ENCODE measurements around the gene ADNP2. TPM values are rescaled to one million over a fixed set of nuclear protein-coding genes. Genes with fewer than 3 reads are reported as not detected.

The ADNP2 gene
- total and polyA plus RNA-seq, 2 experiments from 2014 or later = 19.3 to 66.4 TPM

GRCh38 chr18:80086281-80086680 is 22.8 kb upstream of the ADNP2 start:
- Histone ChIP-seq H3K27ac (ENCODE audit: low read depth) (no peak overlapping the region), H3K36me3 (ENCODE audit: insufficient read depth) (no peaks in the 10 kb centered on the region), H3K79me2 (replicated peaks; ENCODE audit: insufficient read depth) (no peaks in the 10 kb centered on the region), H2AFZ (no peak overlapping the region), H3F3A (replicated peaks; ENCODE audit: low read depth) (no peaks in the 10 kb centered on the region), H3K9me2 (ENCODE audit: insufficient read depth) (no peaks in the 10 kb centered on the region; the same call in 1 of the 2 replicates), H3K27me3 (ENCODE audit: insufficient read depth) (no peaks in the 10 kb centered on the region), H3K4me2 (no peak overlapping the region), H4K20me1 (replicated peaks; ENCODE audit: insufficient read depth) (no peaks in the 10 kb centered on the region), H3K4me1 (ENCODE audit: insufficient read depth) (no peaks in the 10 kb centered on the region), H3K4me3 (no peak overlapping the region)
- Mint-ChIP-seq H3K36me3 (ENCODE audit: low read depth) (peaks cover 9% of the 10 kb centered on the region), H3K27me3 (ENCODE audit: insufficient read depth, low read depth, poor library complexity) (no peaks in the 10 kb centered on the region), H3K4me1 (no peaks in the 10 kb centered on the region), H3K4me3 (no peak overlapping the region), H3K27ac (no peak overlapping the region), H3K9me3 (peaks cover 52% of the 10 kb centered on the region)
- ATAC-seq = no peak
- DNase-seq (ENCODE audit: low spot score) = no peak
- no peak for TF ChIP-seq JUNB (IDR thresholded peaks at IDR 0.05; ENCODE audit: unreplicated experiment)
- no peak for TF ChIP-seq POLR2AphosphoS5 (IDR thresholded peaks at IDR 0.05; ENCODE audit: low read depth)
- no peak for TF ChIP-seq ZNF114 (CRISPR knock-in tag; IDR thresholded peaks at IDR 0.05)
- no peak for TF ChIP-seq EZH2phosphoT487 (IDR thresholded peaks at IDR 0.05; ENCODE audit: unreplicated experiment)
- TF ChIP-seq CTCF (conservative IDR thresholded peaks at IDR 0.05; ENCODE audit: low read depth in 2 of 2) = no peak
- TF ChIP-seq ZNF462 (CRISPR knock-in tag; IDR thresholded peaks at IDR 0.05) = no peak
- no peak for TF ChIP-seq NANOG (IDR thresholded peaks at IDR 0.05; ENCODE audit: borderline replicate concordance)
- TF ChIP-seq CREB1 (CRISPR knock-in tag; IDR thresholded peaks at IDR 0.05; ENCODE audit: low read depth) = no peak
- TF ChIP-seq ZNF331 (CRISPR knock-in tag; IDR thresholded peaks at IDR 0.05; ENCODE audit: low read depth) = no peak
- no peak for TF ChIP-seq STAT1 (IDR thresholded peaks at IDR 0.05; ENCODE audit: unreplicated experiment)

Data from GM23338 (cell line).